HEK293T (cell line): ENCODE results near the gene COL1A2.

ENCODE experiments used
- ARNT ChIP-seq: fragments of 450-650 bp; IDR thresholded peaks from 2 replicates; pipeline ENCODE4 v1.6.1; 2017; ENCODE audit warnings: mild to moderate bottlenecking
- FOXA1 ChIP-seq: fragments of 450-650 bp; IDR thresholded peaks from 2 replicates; pipeline ENCODE4 v1.6.1; 2016; ENCODE audit warnings: mild to moderate bottlenecking
- HDGF ChIP-seq: fragments of 450-650 bp; IDR thresholded peaks from 2 replicates; pipeline ENCODE4 v1.6.1; 2017; ENCODE audit warnings: antibody characterized with exemption, borderline replicate concordance
- SP1 ChIP-seq: fragments of 450-650 bp; IDR thresholded peaks from 2 replicates; pipeline ENCODE4 v1.6.1; 2017
- ZNF384 ChIP-seq: fragments of 450-650 bp; IDR thresholded peaks from 2 replicates; pipeline ENCODE4 v1.6.1; 2016

DNA sequence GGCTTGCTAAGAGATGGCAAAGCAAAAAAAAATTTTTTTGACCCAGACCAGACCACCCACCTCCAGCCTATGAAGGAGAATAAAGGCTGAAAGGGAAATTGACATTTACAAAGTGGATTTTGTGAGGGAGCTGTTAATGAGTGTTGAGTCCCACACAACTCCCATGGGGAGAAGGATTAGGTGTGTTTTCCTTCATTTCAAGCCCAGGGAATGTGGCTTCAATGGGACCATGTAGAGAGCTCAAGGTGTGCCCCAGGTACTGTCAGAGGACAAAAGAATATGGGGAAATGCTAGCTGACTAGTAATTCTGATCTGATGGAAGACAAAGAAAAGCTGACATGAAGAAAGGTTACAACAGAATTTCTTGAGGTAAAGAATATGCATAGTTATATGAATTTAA lies 48.8 kb upstream of the COL1A2 start:
- no peak for TF ChIP-seq SP1
- no peak for TF ChIP-seq HDGF
- no peak for TF ChIP-seq FOXA1
- TF ChIP-seq ZNF384: no peak
- no peak for TF ChIP-seq ARNT
